K562 (cell line): Measurements from ENCODE around the gene TECPR1.

Source experiments
- FUS ChIP-seq: fragments of 200-400 bp; formaldehyde crosslinking; optimal IDR thresholded peaks from 2 replicates; pipeline ENCODE3; 2017; ENCODE audit warnings: low read depth, low read length
- MECOM ChIP-seq: fragments of 250-450 bp; sonication (Bioruptor Pico); IDR thresholded peaks from 2 replicates; pipeline ENCODE4 v1.8.0; 2022; ENCODE audit warnings: inconsistent platforms
- NONO ChIP-seq, 2 experiments: fragments of 200-400 bp in 1 of 2; fragments of 450-650 bp in 1 of 2; formaldehyde crosslinking in 1 of 2; IDR thresholded peaks; 2 replicates each; pipeline ENCODE4 v1.6.1; 2017; ENCODE audit warnings: low read depth in 2 of 2, mild to moderate bottlenecking in 2 of 2, moderate library complexity in 2 of 2, low read length in 1 of 2
- POLR2A ChIP-seq: fragments of 450-650 bp; conservative IDR thresholded peaks from 2 replicates; pipeline ENCODE4 v1.6.1; 2016
- POLR2AphosphoS5 ChIP-seq: IDR thresholded peaks from 2 replicates; pipeline ENCODE4 v1.6.1; 2011; ENCODE audit warnings: mild to moderate bottlenecking, low read depth, low read length, moderate library complexity; ENCODE audit not compliant: control insufficient read depth, insufficient read depth
- SMAD1 ChIP-seq: fragments of 150-350 bp; IDR thresholded peaks from 2 replicates; pipeline ENCODE4 v1.6.1; 2014; ENCODE audit warnings: low read length, low read depth; ENCODE audit not compliant: partially characterized antibody
- ZNF436 ChIP-seq: fragments of 250-450, 450-650 bp; sonication (Bioruptor Pico); formaldehyde crosslinking; IDR thresholded peaks from 2 replicates; pipeline ENCODE4 v1.7.0; 2020; ENCODE audit warnings: mild to moderate bottlenecking
- TF ChIP-seq, protein P1 (sequence below), 2 experiments: IDR thresholded peaks; 2 replicates each; pipeline ENCODE4 v1.6.1; 2011; ENCODE audit warnings: borderline replicate concordance in 1 of 2, control low read depth in 1 of 2, low read depth in 1 of 2, low read length in 1 of 2, mild to moderate bottlenecking in 1 of 2, mixed read lengths in 1 of 2, moderate library complexity in 1 of 2; ENCODE audit not compliant: insufficient read depth in 1 of 2, insufficient read length in 1 of 2, poor library complexity in 1 of 2, severe bottlenecking in 1 of 2; ENCODE audit errors: extremely low read depth in 1 of 2
- TF ChIP-seq, protein P2 (sequence below), 3 experiments: IDR thresholded peaks in 2 of 3; conservative IDR thresholded peaks in 1 of 3; 2 replicates each; pipeline ENCODE4 v1.5.1; 2011 to 2012; ENCODE audit warnings: low read length in 3 of 3, mild to moderate bottlenecking in 3 of 3, control low read depth in 2 of 3, improper control_type of control experiment in 1 of 3, inconsistent platforms in 1 of 3, low read depth in 1 of 3, mixed read lengths in 1 of 3, moderate library complexity in 1 of 3; ENCODE audit not compliant: insufficient read depth in 2 of 3

DNA sequence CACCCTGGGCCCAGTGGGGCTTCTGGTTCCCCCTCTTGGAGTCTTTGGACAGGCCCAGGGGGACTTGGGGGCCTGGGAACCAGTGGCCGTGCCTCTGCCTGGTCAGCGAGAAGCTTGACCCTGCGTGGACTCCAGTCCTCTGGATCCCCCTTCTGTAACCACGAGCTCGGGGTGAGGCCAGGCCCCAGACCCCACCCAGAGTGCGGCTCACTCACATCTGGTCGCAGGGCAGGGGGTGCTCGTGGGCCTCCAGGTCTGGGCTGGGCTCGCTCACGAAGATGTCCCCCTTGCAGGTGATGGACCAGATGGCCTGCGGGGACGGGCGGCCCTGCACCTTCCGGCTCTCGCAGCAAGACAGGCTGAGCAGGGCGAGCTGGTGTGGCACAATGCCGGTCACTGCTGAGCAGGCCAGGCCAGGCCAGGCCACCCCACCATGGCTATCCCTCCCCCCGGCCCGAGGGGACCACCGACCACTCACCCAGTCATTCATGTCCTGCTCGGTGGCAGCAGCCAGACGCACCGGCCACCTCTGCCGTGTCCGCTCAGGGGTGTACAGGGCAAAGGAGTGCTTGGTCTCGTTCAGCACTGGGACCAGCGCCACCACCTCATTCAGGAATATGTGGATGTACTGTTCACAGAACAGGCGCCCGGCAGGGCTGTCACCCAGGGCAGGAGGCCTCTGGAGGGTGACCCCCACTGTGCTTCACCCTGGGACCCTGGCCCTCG, 21.1 kb downstream of the TECPR1 start:
- TF ChIP-seq, protein P1, sequence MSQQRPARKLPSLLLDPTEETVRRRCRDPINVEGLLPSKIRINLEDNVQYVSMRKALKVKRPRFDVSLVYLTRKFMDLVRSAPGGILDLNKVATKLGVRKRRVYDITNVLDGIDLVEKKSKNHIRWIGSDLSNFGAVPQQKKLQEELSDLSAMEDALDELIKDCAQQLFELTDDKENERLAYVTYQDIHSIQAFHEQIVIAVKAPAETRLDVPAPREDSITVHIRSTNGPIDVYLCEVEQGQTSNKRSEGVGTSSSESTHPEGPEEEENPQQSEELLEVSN (IDR thresholded peaks at IDR 0.05; ENCODE audit: borderline replicate concordance in 1 of 2, extremely low read depth in 1 of 2, insufficient read depth in 1 of 2, insufficient read length in 1 of 2, low read depth in 1 of 2, low read length in 1 of 2, poor library complexity in 1 of 2, severe bottlenecking in 1 of 2): no peak
- no peak for TF ChIP-seq FUS
- TF ChIP-seq NONO (IDR thresholded peaks at IDR 0.05; ENCODE audit: low read depth in 2 of 2, low read length in 1 of 2): no peak
- no peak for TF ChIP-seq ZNF436 (CRISPR knock-in tag)
- TF ChIP-seq POLR2A: no peak
- no peak for TF ChIP-seq MECOM (CRISPR knock-in tag)
- TF ChIP-seq, protein P2, sequence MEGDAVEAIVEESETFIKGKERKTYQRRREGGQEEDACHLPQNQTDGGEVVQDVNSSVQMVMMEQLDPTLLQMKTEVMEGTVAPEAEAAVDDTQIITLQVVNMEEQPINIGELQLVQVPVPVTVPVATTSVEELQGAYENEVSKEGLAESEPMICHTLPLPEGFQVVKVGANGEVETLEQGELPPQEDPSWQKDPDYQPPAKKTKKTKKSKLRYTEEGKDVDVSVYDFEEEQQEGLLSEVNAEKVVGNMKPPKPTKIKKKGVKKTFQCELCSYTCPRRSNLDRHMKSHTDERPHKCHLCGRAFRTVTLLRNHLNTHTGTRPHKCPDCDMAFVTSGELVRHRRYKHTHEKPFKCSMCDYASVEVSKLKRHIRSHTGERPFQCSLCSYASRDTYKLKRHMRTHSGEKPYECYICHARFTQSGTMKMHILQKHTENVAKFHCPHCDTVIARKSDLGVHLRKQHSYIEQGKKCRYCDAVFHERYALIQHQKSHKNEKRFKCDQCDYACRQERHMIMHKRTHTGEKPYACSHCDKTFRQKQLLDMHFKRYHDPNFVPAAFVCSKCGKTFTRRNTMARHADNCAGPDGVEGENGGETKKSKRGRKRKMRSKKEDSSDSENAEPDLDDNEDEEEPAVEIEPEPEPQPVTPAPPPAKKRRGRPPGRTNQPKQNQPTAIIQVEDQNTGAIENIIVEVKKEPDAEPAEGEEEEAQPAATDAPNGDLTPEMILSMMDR (IDR thresholded peaks at IDR 0.05 in 2 of 3, conservative IDR thresholded peaks at IDR 0.05 in 1 of 3; ENCODE audit: insufficient read depth in 2 of 3, low read depth in 1 of 3, low read length in 3 of 3): no peak
- TF ChIP-seq SMAD1: no peak
- no peak for TF ChIP-seq POLR2AphosphoS5
